Suprapubic skin (tissue), 4 donors: ENCODE results near the gene GRK7.

Experiments
- EP300 ChIP-seq: sonication (generic); formaldehyde crosslinking; IDR thresholded peaks from one replicate; pipeline ENCODE4 v1.6.1; 2017; ENCODE audit warnings: antibody characterized with exemption
- POLR2A ChIP-seq, 2 donors: fragments of 450-650 bp; IDR thresholded peaks; one replicate each; pipeline ENCODE4 v1.6.1; 2017; ENCODE audit warnings: antibody characterized with exemption in 2 of 2, mild to moderate bottlenecking in 2 of 2, moderate library complexity in 2 of 2
- POLR2AphosphoS5 ChIP-seq, 3 donors: sonication (generic); formaldehyde crosslinking; IDR thresholded peaks; one replicate each; pipeline ENCODE4 v1.6.1; 2017; ENCODE audit warnings: antibody characterized with exemption in 3 of 3
- TF ChIP-seq, protein P1 (sequence below), 2 donors: fragments of 200-600 bp in 1 of 2; fragments of 450-650 bp in 1 of 2; sonication (generic) in 1 of 2; IDR thresholded peaks; one replicate each; pipeline ENCODE4 v1.5.1; 2016 to 2019; ENCODE audit warnings: antibody characterized with exemption in 2 of 2, mild to moderate bottlenecking in 1 of 2, moderate library complexity in 1 of 2

DNA sequence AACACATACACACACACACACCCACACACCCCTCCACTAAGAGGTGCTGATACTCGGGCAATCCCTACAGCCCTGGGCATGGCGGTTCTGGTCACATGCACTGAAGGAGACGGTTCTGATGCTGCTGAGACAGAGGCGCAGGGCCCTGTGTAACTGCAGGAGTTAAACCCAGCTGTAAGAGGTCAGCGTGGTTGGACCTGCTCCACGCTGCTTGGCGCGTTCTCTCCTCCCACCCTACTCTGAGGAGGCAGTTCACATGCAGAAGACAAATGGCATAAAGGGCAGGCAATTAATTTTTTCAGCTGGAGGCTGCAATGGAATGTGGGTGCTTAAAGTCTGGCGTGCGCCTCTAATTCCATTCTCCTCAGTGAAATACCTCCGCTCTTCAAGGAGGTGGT, 35.2 kb downstream of the GRK7 start:
- TF ChIP-seq POLR2AphosphoS5 (IDR thresholded peaks at IDR 0.05) = no peak
- no peak for TF ChIP-seq POLR2A (IDR thresholded peaks at IDR 0.05)
- TF ChIP-seq, protein P1, sequence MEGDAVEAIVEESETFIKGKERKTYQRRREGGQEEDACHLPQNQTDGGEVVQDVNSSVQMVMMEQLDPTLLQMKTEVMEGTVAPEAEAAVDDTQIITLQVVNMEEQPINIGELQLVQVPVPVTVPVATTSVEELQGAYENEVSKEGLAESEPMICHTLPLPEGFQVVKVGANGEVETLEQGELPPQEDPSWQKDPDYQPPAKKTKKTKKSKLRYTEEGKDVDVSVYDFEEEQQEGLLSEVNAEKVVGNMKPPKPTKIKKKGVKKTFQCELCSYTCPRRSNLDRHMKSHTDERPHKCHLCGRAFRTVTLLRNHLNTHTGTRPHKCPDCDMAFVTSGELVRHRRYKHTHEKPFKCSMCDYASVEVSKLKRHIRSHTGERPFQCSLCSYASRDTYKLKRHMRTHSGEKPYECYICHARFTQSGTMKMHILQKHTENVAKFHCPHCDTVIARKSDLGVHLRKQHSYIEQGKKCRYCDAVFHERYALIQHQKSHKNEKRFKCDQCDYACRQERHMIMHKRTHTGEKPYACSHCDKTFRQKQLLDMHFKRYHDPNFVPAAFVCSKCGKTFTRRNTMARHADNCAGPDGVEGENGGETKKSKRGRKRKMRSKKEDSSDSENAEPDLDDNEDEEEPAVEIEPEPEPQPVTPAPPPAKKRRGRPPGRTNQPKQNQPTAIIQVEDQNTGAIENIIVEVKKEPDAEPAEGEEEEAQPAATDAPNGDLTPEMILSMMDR (IDR thresholded peaks at IDR 0.05) = no peak
- no peak for TF ChIP-seq EP300
